DMS114 treated with DMSO at 0.1 percent for 48 hours (cell line): ENCODE results near the gene PTCH2.

Source experiments
- DNase-seq: peaks from one replicate; lab custom pipeline; 2025; ENCODE audit not compliant: unreplicated experiment; lab: John Stamatoyannopoulos, UW

PTCH2 gene

GRCh38 chr1:44784094-44785028, 58.7 kb downstream of the PTCH2 start:
- no peak for DNase-seq

DNA sequence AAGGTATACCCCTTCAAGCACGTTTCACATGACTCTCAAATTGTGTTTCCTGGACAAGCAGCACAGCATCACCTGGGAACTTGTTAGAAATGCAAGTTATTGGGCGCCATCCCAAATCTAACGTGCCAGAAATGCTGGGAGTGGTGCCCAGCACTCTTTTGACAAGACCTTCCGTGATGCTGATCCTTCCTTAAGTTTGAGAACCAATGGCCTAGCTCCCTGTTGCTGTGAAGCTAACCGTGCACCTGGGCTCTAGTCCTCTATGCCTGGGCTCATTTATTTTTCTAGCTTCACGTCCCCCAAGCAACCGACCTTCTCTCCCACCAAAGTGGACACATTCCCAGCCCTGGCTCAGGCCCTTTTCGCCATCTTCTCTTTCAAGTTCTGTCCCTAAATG, 59.4 kb downstream of the PTCH2 start:
- DNase-seq, result no peak

DNA sequence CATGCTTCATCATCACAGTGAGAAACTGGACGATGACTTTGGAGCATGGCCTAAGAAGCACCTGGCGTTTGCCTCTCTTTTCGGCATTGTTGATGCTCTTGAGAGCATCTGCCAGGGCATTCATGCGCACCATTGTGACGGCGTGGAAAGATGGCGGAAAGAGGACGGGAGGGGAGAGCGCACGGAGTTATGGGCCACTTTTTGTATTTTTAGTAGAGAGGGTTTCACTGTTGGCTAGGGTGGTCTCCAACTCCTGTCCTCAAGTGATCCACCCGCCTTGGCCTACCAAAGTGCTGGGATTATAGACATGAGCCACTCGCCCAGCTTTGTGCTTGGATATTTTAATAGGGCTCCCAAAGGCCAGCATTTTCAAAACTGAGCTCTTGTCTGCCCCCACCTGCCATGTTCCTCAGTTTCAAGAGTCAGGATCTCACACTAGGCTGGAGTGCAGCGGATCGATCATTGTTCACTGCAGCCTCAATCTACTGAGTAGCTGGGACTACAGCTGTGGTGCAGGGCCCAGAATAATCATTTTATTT, 62.4 kb downstream of the PTCH2 start:
- DNase-seq, result no peak

GRCh38 chr1:44778705-44779576, 64.1 kb downstream of the PTCH2 start:
- DNase-seq, result no peak

GRCh38 chr1:44777969-44778635, 65.0 kb downstream of the PTCH2 start:
- no peak for DNase-seq

DNA sequence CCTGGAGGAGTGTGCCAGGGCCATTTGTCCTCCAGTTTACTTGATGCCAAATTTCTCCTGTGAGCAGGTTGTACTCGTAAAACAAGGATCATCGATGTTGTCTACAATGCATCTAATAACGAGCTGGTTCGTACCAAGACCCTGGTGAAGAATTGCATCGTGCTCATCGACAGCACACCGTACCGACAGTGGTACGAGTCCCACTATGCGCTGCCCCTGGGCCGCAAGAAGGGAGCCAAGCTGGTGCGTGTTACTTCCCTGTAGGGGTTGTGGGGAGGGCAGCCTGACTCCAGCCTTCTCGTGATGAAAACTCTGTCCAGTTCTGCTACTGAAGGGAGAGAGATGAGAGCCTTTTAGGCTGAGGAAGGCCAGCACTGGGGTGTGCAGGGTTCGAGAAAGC, 65.5 kb downstream of the PTCH2 start:
- no peak for DNase-seq

- DNase-seq, result no peak
Measured at GRCh38 chr1:44776730-44777068, 66.4 kb downstream of the PTCH2 start.

DNA sequence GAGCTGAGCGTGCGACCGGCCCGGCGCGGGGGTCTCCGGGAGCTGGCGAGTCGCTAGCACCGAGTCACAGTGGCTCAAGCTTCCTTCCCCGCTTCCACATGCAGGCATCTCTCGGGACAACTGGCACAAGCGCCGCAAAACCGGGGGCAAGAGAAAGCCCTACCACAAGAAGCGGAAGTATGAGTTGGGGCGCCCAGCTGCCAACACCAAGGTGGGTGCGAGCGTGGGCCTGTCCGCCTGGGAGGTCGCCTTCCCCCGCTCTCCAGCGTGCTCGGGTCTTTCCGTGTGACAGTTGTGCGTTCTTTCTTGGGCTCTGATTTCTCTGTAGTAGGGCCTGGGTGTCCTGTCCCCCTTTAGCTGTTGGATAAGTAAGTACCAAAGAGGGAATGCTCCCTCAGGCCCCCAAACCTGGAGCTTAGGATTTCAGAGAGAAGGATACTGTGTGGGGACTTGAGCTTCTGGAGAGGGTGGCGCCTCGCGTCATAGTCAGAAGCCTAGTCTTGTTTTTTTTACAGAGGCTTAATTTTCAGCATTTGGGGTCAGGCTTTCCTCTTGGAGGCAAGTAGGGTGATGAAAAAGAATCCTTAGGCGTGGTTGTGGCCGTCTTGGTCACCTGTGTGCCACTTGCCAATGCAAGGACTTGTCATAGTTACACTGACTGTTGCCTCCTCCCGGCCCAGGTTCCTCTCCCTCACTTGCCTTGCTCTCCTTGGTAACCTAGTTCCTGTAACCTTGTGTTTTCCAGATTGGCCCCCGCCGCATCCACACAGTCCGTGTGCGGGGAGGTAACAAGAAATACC, 66.9 kb downstream of the PTCH2 start:
- no peak for DNase-seq

DNA sequence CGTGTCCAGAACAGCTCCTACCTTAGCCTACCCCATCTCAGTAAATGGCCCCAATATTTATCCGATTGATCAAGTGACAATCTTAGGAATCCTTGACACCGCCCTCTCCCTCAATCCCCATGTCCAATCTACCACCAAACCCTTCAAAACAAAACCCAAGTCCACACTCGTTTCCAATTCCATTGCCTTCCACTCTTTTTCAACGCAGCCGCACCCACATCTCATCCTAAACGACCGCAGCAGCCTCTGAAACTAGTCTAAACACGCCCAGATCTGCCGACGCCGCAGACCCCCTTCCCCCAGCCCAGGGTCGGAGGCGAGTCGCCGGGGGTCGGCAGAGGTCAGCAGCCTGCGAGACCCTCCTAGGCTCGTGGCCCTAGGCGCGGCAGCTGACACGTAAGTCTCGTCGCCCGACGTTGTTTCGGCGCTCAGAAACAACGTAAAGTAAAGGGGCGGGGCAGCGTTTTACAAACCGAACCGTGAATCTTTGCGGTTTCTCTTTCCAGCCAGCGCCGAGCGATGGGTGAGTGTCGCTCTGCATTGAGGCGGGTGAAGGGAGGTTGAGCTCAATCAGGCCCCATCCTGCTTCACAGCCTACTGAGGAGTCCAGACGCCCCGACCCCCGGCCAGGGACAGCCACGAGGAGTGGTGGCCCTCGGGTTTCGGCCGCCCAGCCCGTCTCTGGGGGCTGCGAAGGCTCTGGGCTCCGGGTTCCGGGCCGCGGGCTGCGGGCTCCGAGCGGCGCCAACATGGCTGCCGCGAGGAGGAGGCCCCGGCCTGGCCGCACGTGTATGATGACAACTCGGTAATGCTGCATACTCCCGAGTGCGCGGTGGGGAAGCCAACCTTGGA, 67.7 kb downstream of the PTCH2 start, which contains the start of gene RPS8:
Gene RPS8, plus strand, starts transcription at position 463 of the 852 bp plus-strand sequence. Its CDS starts 57 bp downstream, at position 520.
- DNase-seq, result peak; percentile 94
